ENCODE data around the gene FBXL20.
"Not testable (repeated sequence)": the region's sequence is repeated elsewhere in the genome, so short reads cannot be mapped to it uniquely, and the experiment has no call there.

The FBXL20 gene

DNA sequence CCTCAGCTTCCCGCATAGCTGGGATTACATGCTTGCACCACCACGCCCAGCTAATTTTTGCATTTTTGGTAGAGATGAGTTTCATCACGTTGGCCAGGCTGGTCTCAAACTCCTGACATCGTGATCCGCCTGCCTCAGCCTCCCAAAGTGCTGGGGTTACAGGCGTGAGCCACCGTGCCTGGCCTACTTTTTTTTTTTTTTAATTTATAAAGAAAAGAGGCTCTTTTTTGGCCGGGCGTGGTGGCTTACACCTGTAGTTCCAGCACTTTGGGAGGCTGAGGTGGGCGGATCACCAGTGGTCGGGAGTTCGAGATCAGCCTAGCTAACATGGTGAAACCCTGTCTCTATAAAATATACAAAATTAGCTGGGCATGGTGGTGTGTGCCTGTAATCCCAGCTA is 151.3 kb downstream of the FBXL20 start:
- not testable (repeated sequence) for DNase-seq (ENCODE audit: low spot score)

DNA sequence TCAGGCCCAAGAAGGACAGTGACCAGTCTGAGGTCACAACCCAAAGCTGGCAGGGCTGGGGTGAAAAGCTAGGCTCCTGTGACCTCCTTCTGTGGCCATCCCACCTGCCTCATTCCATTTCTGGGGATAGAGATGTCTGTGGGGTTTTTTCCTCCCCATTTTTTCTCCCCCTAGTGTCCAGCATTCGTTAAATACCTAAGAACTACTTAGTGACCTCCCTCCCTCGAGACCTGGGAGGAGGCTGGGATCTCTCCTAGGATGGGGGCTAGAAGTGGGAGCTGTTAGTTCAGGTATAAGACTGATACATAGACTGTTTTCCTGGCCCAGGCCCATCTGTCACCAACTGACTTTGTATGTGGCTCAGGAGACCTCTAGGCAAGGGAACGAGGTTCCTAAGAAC is 155.2 kb downstream of the FBXL20 start:
- no peak for DNase-seq (ENCODE audit: low spot score)

DNA sequence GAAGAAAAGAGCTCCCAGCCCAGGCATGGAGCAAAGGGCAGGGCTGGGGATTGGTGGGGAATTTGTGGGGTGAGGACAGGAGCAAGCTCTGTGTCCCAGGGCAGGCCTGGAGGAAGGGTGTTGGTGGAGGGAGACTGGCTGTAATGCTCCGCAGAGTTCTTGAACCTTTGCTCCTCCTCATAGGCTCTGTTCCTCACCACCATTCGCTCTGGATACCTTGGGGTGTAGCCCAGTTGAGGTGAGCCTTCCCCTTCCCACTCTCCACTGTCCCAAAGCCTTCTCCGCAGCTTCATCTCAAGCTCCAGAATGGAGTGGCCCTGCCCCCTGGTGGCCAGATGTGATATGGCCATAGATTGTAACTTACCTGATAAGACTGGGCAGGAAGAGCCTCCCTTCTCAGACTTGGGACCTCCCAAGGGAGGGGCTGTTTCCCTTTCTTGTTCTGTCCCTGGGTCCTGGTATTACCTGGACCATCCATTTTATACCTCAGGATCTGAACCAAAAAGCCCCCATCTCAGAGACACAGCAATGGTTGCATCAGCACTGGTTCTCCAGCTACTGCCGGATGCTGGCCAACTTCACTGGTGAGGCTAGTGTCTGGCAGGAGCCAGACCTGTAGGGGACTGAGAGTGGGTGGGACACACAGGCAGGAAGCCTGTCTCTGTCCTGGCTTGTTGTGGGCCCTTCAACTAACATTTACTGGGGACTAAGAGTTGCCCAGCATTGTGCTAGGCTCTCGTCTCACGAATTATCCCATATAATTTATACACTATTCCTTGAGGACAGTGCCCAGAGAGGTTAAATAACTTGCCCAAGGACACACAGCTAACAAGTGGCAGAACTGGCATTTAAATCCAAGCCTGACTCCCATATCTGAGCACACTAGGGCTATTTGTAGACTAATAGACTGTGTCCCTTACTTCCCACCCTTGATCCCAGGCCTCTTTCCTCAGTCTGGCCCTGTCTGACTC is 156.5 kb downstream of the FBXL20 start:
- DNase-seq (ENCODE audit: low spot score) = peak; percentile 60

DNA sequence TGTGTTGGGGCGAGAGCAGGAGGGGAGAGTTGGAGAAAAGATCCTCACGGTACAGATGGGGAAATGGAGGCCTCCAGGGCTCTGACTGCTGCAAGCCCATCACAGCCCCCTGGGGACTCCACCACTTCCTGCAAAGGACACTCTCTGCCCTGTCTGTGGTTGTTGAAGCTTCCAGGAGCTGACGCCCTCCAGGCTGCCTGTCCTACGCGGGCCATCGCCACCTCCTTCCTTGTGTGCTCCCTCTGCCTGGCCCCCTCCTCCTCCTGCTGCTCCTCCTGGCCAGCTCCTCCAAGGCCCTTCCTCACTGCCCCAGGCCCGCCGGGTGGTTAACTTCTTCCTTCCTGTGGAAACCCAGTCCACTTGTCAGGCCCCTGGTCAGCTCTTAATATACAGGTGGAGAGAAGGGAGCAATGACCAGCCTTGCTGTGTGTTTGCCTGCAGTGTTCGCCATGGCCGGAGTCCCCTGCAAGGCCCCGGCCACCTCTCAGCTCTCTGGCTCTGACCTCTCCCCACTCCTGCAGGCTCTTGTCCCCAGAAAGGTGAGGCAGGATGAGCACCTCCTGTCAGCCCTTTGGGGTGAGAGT is 157.3 kb downstream of the FBXL20 start:
- DNase-seq (ENCODE audit: low spot score) = no peak

DNA sequence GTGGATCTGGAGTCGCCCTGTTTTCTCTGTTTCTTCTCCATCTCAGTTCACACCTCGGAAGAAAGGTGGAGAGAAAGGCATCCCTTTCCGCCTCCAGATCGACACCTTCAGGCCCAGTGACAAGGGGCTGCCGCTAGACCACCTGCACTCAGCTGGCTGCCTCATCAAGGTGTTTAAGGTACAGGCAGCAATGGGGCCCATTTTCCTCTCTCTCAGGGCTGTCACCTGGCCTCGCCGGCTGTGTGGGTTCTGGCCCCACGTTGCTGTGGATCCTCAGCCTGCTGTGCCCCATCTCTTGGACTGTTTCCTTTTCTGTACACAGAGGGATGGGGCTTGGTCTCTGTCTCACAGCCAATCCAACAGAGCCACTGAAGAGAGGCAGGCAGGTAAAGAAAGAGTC is 158.3 kb downstream of the FBXL20 start:
- no peak for DNase-seq (ENCODE audit: low spot score)

DNA sequence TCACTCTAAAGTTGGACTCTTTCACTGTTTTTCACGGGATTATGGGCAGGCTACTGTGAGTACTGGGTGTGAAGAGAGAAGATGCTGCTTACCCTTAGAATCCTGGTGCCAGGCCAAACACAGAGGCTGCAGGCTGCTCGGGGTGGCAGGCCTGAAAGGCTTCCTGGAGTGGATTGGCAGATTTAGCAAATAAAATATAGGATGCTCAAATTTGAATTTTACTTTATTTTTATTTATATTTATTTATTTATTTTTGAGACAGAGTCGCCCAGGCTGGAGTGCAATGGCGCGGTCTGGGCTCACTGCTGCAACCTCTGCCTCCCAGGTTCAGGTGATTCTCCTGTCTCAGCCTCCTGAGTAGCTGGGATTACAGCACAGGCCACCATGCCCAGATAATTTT is 160.8 kb downstream of the FBXL20 start:
- DNase-seq (ENCODE audit: low spot score) = no peak

DNA sequence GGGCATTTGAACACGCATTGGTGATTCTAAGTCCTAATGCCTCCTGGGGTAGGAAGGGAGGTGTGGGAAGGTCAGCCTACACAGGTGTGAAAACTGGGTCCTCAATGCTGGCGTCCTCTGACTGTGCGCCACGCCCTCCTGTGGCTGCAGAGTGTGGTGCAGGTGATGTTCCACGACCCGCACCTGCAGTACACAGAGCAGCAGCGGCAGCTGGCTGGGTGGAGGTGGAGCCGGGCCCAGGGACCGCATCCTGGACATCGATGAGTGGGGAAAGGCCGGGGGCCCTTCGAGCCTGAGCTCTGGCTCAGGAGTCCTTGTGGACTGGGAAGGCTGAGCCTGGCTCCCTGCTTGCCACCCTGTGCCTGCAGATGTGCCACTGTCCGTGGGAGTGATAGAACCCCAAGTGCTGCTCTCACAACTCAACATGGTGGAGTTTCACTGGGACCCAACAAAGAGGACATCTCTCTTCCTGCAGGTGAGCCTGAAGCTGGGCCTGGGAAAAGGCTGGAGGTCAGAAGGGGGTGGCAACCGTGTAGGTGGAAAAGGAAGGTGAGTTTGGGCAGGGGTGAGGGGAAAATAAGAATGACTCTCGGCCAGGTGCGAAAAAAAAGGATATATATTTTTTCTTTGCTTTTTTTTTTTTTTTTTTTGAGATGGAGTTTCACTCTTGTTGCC is 161.6 kb downstream of the FBXL20 start:
- DNase-seq (ENCODE audit: low spot score) = no peak

DNA sequence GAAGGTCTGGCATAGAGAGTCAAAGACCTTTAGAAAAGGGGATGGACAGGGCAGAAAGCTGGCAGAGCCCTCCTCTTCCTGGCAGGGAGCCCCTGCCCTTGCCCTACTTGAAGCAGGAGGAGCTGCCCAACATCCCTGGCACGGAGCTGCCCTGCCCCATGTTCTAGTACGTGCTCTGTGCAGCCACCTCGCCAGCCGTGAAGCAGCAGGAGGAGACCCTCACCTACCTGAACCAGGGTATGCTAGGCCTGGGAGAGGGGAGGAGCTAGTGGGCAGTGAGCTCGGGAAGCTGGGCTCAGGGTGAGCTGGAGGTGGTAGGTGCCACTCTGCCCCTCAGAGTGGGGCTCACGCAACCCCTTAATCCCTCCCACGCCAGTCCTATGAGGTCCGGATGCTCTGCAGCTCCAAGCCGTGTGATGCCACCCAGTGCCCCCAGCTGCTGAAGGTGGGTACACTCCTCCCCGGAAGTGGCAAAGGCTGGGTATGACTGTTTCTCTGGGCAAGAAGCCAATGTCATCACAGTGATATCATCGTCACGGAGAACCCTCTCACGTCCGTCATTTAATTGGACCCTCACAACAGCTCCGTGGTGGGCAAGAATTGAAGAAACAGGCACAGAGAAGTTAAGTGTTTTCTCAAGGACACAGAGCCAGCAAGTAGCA is 163.0 kb downstream of the FBXL20 start:
- no peak for DNase-seq (ENCODE audit: low spot score)

DNA sequence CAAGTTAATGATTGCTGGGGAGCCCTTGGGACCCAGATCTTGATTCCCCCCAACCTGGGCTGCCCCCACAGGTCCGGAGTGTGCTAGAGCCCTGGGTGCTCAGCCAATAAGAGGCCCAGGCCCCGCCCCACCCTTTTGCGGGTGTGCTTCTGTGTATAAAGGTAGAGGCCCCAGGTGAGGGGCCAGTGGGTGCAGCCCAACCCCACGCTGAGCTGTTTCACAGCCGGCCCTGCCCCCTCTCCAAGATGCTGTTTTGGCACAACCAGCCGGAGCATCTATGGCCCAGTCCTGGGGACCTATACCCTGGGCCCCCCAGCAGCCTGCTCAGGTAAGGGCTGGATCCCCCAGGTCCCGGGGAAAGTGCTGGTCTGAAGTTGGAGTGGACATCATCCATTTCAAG is 163.8 kb downstream of the FBXL20 start:
- DNase-seq (ENCODE audit: low spot score) = no peak

DNA sequence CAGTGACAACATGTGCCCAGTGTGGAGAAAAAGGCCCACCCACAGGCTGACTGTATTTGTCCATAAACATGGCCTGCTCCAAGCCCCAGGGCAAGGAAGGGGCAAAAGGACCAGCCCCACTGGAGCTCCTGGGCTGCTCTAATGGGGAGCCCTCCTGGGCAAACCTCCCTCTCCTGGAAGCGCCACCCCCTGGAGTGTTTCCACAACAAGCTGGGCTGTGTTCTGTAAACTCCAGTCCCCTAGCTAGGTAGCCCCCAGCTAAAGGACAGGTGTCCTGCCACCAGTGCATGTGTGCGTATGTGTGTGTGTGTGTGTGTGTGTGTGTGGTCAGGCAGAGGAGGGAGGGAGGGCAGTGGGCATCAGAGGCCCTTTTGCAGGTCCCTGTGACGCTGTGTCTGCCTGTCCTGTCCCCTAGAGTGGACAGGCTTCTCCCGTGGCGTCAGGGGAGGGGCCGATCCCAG is 164.4 kb downstream of the FBXL20 start:
- DNase-seq (ENCODE audit: low spot score) = no peak

DNA sequence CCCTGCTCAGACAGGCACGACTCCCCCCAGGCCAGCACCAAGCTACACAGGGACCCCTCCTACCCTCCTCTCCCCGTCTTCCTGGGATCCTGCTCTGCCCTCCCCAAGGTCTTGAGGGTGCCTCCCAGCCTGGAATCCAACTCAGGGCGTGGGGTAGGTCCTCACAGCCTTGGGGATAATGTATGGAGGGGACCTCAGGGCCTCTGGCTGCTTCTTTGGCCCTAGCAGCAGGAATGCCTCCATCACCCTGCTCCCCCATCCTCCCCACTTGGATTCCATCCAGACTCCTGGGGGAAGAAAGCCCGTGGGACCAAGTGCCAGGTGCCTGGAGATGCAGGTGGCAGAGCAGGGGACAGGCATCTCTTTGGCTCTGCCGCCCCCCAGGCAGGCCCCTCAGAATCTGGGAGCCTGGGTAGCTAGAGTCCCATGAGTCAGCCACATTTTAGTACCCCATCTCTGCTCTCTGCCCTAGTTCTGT is 164.9 kb downstream of the FBXL20 start:
- no peak for DNase-seq (ENCODE audit: low spot score)

DNA sequence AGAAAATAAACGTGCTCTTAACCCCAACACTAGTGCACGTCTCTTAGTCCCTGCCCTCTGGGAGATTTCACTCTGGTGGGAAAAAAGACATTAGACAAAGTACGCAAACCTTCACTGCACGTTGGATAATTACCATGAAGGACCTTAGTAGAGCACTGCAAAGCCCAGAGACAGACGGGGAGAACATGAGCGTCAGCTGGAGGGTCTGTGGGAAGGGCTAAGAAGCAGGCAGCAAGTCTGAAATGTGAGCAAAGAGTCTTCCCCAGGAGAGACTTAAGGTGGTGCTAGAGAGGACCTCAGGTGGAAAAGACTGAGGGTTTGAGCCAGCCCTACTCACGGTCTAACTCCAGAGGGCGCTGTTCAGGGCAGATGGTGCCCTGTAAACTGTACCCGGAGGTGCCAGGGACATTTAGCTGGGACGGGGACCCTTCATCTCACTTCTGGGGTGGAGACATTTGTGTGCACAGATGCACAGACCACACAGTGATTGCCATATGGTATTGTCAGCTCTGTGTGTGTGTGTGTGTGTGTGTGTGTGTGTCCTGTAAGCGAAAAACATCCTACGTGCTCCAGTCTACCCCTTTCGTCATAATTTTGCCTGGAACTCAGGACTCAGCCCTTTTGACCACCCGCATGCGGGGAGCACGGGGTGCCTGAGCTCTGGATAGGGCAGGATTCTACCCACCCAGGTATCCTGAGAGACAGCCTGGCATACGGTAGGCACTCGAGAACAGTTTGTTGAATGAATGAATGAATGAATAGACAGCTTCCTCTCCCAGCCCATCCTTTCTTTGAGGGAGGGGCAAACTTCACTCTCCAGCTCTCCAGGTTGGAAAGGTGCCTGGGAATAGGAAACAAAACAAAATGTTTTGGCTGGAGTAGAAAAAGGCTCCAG is 165.6 kb downstream of the FBXL20 start:
- DNase-seq (ENCODE audit: low spot score) = peak; percentile 59

DNA sequence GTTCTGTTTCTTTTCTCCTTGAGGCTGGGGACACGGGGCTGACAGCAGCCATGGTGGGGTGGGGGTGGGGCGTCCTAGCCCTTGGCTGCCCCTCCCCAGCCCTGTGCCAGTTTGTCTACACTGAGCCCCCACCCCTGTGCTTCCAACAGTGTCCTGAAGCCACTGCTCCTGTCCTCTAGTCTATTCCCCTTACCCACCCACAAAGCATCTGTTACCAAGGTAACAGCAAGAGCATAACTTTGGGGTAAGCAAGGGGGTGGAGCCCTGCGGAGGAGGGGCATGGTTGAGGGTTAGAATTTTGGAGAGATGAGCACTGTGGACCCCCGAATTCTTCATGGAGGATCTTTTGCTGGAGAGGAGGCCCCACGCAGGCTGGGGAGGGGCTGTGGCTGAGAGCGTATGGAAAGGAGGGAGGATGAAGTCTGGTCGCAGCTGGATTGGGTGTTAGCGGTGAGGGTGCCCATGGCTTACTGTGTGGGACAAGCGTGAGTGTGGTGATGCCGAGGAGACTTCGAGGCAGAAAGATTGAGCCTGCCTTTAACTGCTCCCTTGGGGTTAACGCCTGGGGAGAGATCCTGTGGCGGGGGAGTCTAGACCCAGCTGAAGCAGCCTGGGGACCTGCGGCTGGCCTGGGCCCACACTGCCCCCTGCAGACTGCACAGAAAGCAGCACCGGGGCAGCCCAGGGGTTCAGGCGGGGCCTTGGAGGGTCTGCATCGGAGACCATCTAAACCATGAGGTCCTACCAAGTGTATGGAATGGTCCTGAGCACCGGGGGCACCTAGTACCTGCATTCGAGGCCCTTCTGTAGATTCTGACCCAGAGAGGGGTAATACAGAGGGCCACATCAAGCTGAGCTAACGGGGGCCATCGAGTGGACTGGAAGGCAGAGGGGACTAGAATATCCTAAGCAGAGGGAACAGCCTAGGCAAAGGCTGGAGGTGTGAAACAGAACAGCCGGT is 169.6 kb downstream of the FBXL20 start:
- peak; percentile 32 for DNase-seq (ENCODE audit: low spot score)

DNA sequence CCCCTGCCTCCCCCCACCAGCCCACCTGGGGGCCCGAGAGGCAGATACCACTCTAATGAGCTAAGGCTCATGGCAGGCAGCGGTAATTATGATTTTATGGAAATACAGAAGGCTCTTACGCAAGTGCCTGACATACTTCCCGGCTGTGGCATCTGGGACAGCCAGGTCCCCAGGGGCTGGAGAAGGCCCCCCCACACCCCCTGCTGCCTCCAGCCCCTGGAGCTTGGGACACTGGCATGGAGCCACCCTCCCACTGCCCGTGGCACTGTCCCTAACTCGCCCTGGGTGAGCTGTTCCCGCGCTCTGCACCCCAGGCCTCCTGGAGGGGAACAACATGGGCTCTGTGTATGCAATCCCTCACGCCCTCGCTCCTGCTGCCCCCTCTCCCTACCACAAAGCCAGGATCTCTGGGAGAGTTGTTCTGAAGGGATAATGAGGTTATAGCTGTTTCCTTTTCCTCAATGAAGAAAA is 170.3 kb downstream of the FBXL20 start:
- no peak for DNase-seq (ENCODE audit: low spot score)

DNA sequence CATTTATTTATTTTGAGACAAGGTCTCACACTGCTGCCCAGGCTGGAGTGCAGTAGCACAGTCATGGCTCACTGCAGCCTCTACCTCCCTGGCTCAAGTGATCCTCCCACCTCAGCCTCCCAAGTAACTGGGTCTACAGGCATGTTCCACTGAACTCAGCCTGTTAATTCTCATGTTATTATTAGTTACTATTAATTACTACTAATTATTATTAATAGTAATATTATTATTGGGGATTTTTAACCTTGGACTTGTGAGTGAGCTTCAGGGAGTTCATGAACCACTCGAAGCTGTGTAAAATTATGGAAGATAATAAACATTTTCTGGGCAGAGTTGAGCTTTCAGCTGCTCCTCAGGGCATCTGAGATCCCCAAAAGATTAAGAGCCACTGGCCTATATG is 171.1 kb downstream of the FBXL20 start:
- no peak for DNase-seq (ENCODE audit: low spot score)

DNA sequence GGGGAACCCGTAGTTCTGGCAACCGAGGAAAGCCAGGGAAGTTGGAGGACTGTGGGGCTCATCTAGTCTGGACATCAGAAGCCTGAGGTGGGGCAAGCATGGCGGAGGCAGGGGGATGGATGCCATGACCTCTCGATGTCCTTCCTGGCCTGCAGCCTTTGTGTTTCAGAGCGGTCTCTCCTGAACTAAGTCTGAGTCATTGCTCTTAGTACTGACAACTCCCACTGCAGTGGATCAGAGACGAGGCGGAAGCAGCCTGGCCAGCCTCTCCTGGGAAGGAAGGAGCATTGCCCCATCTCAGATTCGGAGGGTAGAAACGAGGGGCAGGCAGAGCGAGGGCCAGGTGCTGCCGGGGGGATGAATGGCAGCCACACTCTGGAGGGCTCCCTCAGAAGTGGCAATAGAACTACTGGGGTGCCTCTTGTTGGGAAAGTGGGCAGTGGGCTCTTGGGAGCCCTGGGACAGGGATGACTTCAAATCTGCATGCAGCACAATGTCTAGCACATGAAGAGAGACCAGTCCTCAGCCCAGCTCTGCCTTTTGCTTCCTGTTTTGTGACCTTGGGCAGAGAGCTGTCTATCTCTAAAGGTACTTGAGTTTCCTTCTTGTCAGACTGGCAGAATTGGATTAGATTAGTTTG is 172.0 kb downstream of the FBXL20 start:
- peak; percentile 72 for DNase-seq (ENCODE audit: low spot score)

DNA sequence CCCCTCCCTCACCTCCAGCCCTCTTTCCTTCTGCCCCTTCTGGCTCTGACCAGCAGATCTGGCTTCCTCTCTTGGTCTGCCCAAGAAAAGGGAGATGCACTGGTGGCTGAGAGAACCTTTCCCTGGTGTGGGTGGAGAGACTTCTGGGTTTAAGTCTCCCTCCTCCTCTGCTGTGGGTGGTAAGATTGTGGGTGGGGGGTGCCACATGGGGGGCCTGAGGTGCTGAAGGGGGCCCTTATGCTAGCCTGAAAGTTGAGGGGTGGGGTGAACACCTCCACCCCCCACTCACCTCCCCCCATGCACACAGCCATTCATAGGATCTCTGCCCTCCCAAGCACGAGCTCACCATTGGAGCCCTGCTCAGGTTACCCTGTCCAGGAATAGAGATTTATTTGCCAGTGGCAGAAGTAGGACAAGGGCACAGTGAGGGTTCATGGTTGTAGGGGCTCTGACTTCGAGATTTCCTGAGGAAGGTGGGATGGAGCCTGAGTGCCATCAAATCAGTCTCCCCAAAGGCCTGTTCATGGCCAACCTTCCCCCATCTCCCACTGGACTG is 174.0 kb downstream of the FBXL20 start:
- no peak for DNase-seq (ENCODE audit: low spot score)

DNA sequence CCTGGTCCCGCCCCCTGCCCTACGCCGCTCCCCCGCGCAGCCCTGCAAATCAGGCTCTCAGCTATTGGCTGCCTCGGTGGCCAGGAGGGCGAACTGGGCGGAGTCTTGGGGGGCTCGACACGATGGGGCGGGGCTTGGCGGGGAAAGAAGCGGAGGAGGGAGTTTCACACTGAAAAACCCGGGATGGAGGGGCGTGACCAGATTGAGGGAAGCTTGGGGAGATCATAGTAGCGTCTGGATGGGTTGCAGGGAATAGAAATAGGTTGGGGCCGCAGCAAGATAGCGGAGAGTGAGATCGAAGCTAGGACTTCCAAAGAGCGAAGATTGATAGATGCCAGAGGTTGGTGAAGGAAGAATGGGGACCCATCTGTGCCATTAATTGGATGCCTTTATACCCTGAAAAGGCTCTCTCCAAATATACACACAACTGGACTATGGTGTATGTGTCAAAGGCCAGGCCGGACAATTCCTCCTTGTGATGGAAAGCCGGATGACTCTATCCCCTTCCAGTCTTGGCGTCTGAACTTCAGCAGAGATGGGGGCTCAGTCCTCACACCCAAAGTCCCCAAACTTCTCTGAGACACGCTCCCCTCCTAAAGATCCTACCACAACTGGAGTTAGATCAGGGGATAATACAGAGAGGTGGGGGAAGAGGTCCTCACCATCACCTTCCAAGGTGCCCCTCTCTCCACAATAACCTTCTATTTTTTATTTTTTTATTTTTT is 175.3 kb downstream of the FBXL20 start:
- DNase-seq (ENCODE audit: low spot score) = no peak

All from kidney capillary endothelial cell (primary cell).